ENCODE data around the gene CD6. TPM values are rescaled to one million over a fixed set of nuclear protein-coding genes. Genes with fewer than 3 reads are reported as not detected.
A peak's percentile ranks its signal among the peaks of the same experiment; 100 is the strongest.

The CD6 gene
- total RNA-seq, 1 donor from 2014 or later: 12.0 TPM

GRCh38 chr11:61024938-61025820 lies 53.7 kb downstream of the CD6 start:
- H3K9me3 Mint-ChIP-seq: no peaks in the 10 kb centered on the region
- H3K4me3 Mint-ChIP-seq: no peak overlapping the region
- ChIA-PET POLR2A (interaction anchor here (1.7 kb wide), 1 partner anchor 17 kb away, joined by 6 read pairs; no protein-coding TSS in a partner anchor), CTCF (no interaction called here)
- TF ChIP-seq, protein P1, sequence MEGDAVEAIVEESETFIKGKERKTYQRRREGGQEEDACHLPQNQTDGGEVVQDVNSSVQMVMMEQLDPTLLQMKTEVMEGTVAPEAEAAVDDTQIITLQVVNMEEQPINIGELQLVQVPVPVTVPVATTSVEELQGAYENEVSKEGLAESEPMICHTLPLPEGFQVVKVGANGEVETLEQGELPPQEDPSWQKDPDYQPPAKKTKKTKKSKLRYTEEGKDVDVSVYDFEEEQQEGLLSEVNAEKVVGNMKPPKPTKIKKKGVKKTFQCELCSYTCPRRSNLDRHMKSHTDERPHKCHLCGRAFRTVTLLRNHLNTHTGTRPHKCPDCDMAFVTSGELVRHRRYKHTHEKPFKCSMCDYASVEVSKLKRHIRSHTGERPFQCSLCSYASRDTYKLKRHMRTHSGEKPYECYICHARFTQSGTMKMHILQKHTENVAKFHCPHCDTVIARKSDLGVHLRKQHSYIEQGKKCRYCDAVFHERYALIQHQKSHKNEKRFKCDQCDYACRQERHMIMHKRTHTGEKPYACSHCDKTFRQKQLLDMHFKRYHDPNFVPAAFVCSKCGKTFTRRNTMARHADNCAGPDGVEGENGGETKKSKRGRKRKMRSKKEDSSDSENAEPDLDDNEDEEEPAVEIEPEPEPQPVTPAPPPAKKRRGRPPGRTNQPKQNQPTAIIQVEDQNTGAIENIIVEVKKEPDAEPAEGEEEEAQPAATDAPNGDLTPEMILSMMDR (IDR thresholded peaks at IDR 0.05): no peak
- no peak for ATAC-seq (ENCODE audit: low read depth)
- peaks cover 7% of the 10 kb centered on the region for H3K36me3 Mint-ChIP-seq (ENCODE audit: low read depth)
- intact Hi-C loops (cut with micrococcal nuclease): loop anchor here (5.0 kb wide), 3 partner anchors 38 to 108 kb away; no protein-coding TSS in a partner anchor
- peaks cover 80% of the 10 kb centered on the region for H3K4me1 Mint-ChIP-seq
- no peaks in the 10 kb centered on the region for H3K27me3 Mint-ChIP-seq
- no peak for DNase-seq
- H3K27ac Mint-ChIP-seq: peak overlapping the region; percentile 24

- H3K4me1 Mint-ChIP-seq: peaks cover 75% of the 10 kb centered on the region
- H3K27ac Mint-ChIP-seq: no peak overlapping the region
- intact Hi-C loops (cut with micrococcal nuclease): loop anchor here (5.0 kb wide), 1 partner anchor 102 kb away; no protein-coding TSS in a partner anchor
- POLR2A ChIA-PET: no interaction called here
- TF ChIP-seq, protein P1 (IDR thresholded peaks at IDR 0.05): no peak
- ATAC-seq (ENCODE audit: low read depth) (no peak), DNase-seq (no peak)
- H3K27me3 Mint-ChIP-seq: no peaks in the 10 kb centered on the region
- peaks cover 7% of the 10 kb centered on the region for H3K36me3 Mint-ChIP-seq (ENCODE audit: low read depth)
- no peak overlapping the region for H3K4me3 Mint-ChIP-seq
- CTCF ChIA-PET: no interaction called here
- no peaks in the 10 kb centered on the region for H3K9me3 Mint-ChIP-seq
Measured at GRCh38 chr11:61025821-61026120, 54.3 kb downstream of the CD6 start.

DNA sequence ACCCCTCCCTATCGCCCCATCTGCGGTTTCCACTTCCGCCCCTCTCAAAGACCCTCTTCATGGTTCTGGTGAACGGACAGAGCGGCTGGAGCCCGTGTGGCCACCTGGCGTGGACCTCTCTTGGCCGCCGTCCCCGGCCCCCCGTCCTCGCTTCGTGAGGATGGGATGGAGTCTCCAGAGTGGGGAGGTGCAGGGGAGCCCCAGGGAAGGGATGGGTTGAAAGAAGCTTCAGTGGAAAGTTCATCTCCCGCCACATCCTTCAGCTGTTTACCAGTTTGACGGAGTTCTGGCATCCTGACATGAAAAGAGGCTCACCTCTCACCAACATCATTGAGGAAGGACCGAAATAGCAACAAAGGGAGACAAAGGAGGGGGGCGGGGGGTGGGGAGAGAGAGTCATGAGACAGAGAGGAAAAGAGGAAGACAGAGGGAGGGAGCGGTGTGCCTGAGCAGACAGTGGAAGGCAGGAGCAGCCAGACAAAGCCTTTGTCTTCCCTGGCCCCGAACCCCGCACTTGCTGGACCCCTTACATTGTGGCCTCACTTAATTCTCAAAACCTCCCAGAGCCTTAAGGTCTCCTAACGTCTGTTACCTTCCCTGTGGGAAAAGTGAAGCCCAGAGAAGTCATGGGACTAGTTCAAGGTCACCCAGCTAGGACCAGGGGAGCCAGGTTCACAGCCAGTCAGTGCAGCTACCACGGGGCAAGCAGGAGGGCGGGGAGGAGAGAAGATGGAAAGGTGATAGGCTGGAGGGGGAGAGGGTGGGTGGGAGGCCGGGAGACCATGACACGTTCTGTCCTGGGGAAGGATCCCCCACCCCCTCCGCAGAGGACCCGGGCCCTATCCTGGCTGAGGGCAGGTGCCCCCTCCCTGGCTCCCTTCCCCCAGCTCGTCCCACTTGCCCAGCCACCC lies 54.9 kb downstream of the CD6 start:
- POLR2A ChIA-PET: interaction anchor here (0.6 to 0.7 kb wide), 3 partner anchors 40 to 102 kb away, joined by 3 to 4 read pairs (median 3); no protein-coding TSS in a partner anchor
- Mint-ChIP-seq H3K9me3 (no peaks in the 10 kb centered on the region), H3K27ac (no peak overlapping the region), H3K4me3 (no peak overlapping the region), H3K36me3 (ENCODE audit: low read depth) (peaks cover 7% of the 10 kb centered on the region), H3K4me1 (peaks cover 68% of the 10 kb centered on the region), H3K27me3 (no peaks in the 10 kb centered on the region)
- TF ChIP-seq, protein P1 (IDR thresholded peaks at IDR 0.05): no peak
- intact Hi-C loops (cut with micrococcal nuclease): loop anchor here (5.0 kb wide), 1 partner anchor 101 kb away; no protein-coding TSS in a partner anchor
- DNase-seq: no peak
- CTCF ChIA-PET: interaction anchor here (1.9 kb wide), 1 partner anchor 103 kb away, joined by 4 read pairs; no protein-coding TSS in a partner anchor
- ATAC-seq (ENCODE audit: low read depth): no peak

DNA sequence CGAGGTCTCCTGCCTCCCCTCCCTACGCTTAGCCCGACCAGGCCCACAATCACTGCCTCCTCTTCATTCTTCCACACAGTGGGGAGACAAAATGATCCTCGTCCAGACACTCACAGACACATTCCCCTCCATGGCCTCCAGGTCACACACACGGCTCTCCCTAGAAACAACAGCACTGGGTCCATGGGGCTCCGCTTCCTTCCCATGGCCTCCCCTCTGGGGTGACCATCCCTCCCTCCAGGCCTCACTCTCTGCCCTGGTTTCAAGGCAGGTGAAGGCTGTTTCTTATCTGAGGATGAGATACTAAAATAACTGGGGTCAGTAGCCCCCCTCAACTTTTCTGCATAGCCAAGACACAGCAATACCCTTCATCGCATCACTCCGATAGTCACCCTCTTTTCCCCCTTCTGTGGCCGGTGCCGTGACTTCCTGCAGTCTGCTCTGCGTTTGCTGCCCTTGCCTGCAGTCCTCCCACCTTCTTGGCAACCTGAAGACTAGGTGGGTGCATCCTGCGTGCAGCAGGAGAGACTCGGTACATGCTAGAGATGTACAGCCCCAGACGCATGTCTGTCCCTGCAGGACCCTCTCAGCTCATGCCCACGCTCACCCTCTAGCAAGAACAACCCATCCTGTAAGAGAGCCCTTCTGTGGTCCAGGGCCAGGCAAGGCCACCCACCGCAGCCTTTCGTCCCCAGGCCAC lies 55.8 kb downstream of the CD6 start:
- Mint-ChIP-seq H3K36me3 (ENCODE audit: low read depth) (peaks cover 7% of the 10 kb centered on the region), H3K9me3 (no peaks in the 10 kb centered on the region), H3K27ac (peak overlapping the region; percentile 86), H3K27me3 (no peaks in the 10 kb centered on the region), H3K4me3 (peak overlapping the region; percentile 52), H3K4me1 (peaks cover 59% of the 10 kb centered on the region)
- ATAC-seq (ENCODE audit: low read depth) (no peak), DNase-seq (no peak)
- TF ChIP-seq, protein P1 (IDR thresholded peaks at IDR 0.05): no peak
- CTCF ChIA-PET: interaction anchor here (1.1 to 1.9 kb wide), 2 partner anchors 57 to 102 kb away, joined by 4 read pairs; no protein-coding TSS in a partner anchor
- intact Hi-C loops (cut with micrococcal nuclease): loop anchor here (5.0 kb wide), 1 partner anchor 100 kb away; no protein-coding TSS in a partner anchor
- POLR2A ChIA-PET: interaction anchor here (0.6 to 1.7 kb wide), 6 partner anchors 15 to 101 kb away, joined by 3 to 11 read pairs (median 6); no protein-coding TSS in a partner anchor

Measured in activated B cell treated with CpG ODN at 0.5 μM for 24 hours (primary cell).